HG02884 (cell line): ENCODE data around the gene CLSTN3.

ENCODE experiments used
- ATAC-seq: cut with Tn5 transposase; IDR thresholded peaks from one replicate; pipeline ENCODE4 v1.9.1; 2021; ENCODE audit warnings: mild to moderate bottlenecking, moderate library complexity; ENCODE audit not compliant: unreplicated experiment

The CLSTN3 gene

GRCh38 chr12:7125632-7126227 lies 4.4 kb upstream of the CLSTN3 start:
- ATAC-seq = no peak

DNA sequence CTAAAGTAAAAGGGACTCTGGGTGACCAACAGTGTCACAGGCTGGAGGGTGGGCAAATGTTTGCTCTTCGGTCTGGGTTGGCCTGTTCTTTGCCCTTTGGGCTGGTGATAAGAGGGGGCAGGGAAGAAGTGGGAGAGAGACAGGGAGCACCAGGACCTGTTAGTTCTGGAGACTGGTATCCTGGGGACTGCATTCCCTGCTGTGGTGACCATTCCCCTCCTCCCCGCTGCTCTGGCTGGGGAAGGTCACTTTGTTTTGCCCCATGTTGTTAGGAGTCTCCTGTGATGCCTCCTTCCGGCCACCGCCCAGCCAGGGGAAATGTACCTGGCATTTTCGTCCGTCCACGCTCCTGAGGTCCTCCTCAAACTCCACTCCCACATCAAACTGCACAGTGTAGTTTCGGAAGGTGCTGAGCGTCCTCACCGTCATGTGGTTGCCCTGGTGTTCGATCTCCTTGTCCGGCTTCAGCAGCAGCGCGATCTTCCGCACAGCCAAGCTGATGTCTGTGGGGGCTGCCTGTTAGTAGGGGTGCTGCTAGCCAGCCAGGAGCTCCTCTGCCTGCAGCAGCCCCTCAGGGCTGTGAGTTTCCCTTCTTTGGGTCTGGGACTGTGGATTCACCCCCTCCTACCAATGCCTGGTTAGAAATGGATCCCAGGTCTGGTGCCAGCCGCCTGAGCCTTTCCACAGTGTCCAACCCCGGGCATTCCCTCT lies 2.1 kb upstream of the CLSTN3 start:
- no peak for ATAC-seq

GRCh38 chr12:7128681-7129286 lies 1.4 kb upstream of the CLSTN3 start, which contains the start of gene RBP5:
RBP5 (minus strand) TSS chr12:7128889; CDS start chr12:7128775, 114 bp downstream.
- ATAC-seq = no peak

DNA sequence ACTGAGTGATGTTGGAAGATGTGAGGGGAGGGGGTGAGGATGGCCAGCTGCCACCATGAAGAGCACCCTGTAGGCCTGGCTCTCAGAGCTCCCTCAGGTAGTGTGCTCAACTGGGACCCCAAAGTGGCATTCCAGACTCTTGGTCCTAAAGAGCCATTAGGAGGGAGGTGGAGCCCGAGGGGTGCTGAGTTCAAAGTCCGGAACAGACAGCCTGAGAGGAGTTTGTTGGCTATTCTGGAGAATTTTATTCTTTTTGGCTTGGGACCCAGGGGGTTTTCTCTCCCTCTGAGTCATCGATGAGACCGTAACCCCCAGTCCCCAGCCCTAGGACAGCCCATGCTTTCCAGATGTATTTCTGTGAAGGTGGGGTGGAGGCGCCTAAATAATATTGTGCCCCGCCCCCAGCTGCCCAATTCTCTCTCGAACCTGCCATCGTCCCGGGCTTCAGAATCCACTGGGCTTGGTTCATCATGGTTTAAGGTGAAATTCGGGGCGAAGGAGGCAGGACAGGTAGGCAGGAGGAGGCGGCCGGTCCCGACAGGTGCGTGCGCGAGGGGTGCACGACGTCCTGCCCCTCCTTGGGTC lies 792 bp upstream of the CLSTN3 start:
- no peak for ATAC-seq

DNA sequence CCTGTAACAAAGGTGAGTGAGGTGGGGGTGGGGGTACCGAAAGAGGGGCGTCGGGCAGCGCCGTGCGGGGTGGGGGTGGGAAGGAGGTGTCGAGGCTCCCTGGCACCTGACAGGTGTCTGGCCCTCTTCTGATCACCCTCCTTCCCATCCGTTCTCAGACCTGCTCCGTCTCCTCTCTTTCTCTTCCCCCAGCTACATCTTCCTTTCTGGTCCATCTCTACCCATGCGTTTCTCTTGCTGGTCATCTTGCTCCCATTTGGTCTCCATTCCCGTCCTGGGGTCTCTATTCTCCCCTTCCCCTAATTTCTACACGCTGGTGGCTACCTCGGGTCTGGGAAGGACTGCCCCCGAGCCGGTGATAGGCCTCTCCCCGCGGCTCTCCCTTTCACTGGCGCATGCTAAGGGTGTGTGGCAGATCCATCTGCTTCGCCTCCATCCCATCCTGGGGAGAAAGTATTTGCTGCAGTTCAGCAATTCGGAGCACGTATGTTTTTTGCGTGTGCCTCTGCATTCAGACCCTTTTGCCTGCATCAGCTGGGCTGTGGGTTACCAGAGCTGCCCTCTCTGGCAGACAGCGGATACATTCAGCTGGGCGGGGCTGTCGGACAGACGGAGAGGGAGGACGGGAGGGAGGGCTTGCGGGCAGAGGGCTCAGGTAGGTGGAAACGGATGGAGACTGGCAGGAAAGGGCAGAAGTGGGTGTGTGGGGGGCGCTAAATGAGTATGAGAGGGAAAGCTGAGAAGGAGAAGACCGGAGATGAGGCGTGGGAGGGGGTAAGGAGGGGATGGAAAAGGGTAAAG lies 730 bp downstream of the CLSTN3 start:
- ATAC-seq = peak; percentile 19

- ATAC-seq = no peak
Observed at GRCh38 chr12:7131502-7131866, 1.3 kb downstream of the CLSTN3 start.

DNA sequence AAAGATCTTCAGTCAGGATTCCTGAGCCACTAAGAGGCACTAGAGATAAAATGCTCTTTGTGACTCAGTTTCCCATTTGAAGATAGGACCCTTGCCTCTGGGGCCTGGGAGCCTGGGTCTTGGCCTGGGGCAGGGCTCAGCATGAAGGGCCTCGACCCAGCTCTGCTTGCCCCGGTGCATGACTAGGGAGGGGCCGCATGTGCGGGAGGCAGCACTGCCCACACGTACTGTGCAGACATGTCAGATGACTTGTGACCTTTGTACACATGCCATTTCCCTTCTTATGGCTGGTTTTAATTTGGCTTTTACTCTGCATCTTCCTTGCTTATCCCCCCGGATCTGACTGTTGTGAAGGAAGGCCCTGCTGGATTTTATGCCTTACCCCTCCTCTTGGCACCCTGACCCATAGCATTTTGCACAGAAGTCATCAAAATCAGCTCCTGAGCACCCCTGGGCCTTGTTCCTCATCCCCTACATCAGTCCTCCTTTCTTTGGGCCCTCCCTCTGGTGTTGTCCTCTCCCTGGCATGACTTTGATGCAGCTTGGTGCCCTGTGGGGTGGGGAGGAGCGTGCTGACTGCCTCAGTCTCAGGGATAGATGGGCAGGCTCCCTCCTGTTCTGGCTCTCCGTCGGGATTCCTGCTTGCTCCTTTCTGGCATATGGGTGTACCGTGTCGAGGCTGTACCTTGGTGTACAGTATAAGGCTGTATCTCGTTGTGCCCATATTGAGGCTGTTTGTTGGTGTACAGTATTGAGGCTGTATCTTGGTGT lies 4.4 kb downstream of the CLSTN3 start:
- no peak for ATAC-seq

- ATAC-seq = no peak
Observed at GRCh38 chr12:7136071-7136470, 5.9 kb downstream of the CLSTN3 start.

DNA sequence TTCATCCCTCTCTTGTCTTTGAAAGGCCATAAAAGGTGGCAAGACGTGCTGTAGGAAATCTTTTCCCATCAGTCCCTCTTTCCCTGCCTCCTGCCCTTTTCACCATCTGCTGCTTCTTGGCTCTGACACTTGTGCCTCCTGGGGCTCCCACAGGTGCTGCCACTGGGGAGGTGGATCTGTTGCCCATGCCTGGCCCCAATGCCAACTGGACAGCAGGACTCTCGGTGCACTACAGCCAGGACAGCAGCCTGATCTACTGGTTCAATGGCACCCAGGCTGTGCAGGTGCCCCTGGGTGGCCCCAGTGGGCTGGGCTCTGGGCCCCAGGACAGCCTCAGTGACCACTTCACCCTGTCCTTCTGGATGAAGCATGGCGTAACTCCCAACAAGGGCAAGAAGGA lies 6.5 kb downstream of the CLSTN3 start:
- no peak for ATAC-seq

DNA sequence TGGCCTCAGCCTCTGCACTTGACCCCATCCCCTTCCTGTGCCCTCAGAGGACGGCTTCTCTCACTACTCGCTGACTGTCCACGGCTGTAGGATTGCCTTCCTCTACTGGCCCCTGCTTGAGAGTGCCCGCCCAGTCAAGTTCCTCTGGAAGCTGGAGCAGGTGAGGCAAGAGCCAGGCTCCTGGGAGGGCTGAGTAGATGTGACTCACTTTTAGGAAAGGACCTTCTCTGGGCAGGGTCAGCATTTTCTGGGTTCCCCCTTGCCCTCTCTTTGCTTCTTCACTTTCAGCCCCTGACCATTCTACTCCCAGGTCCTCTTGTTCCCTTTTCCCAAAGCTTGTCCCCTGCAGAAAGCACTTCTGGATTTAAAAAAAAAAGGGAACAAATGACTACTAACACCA lies 7.7 kb downstream of the CLSTN3 start:
- ATAC-seq = no peak

DNA sequence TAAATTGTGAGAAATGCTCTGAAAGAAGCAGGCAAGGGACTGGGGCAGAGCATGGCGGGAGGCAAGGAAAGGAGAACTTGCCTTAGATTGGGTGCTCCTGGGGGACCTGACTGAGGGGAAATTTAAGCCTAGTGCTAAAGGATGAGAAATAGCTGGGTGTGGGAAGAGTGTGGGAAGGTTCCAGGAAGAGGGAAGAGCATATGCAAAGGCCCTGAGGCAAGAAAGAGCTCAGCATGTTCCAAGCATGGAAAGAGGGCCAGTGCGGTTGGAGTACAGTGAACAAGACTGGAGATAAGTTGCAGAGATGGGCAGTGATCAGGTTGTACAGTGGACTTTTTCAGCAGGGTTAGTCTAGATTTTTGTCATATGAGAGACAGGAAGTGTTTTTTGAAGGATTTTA lies 9.0 kb downstream of the CLSTN3 start:
- no peak for ATAC-seq

DNA sequence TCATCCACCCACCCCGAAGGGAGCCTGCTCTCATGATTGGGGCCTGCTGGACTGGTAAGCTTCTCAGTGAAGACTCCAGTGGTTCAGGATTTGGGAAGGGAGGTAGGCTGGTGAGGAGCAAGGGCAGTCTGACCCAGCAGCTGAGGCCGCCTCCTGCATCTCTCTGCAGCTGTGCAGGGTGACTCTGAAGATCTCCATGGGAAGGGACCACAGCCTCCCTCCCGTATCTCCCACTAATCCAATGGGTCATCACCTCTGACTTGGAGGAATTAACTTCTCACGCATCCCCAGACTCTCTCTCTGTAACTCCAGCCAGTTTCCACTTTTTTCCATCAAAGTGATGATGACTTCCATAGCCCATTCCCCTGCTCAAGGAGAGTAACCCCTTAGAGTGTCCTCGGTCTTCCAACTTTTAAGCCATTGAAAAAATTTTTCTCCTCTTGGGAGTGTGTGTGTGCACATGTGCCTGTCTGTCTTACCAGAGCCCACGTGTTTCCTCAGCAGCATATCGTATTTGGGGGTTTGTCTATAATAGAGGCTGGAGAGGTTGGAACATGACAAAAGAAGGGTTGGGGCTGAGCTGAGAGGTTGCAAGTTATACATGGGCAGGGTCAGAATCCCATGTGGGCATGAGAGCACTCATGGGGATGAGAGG lies 11.3 kb downstream of the CLSTN3 start:
- no peak for ATAC-seq

DNA sequence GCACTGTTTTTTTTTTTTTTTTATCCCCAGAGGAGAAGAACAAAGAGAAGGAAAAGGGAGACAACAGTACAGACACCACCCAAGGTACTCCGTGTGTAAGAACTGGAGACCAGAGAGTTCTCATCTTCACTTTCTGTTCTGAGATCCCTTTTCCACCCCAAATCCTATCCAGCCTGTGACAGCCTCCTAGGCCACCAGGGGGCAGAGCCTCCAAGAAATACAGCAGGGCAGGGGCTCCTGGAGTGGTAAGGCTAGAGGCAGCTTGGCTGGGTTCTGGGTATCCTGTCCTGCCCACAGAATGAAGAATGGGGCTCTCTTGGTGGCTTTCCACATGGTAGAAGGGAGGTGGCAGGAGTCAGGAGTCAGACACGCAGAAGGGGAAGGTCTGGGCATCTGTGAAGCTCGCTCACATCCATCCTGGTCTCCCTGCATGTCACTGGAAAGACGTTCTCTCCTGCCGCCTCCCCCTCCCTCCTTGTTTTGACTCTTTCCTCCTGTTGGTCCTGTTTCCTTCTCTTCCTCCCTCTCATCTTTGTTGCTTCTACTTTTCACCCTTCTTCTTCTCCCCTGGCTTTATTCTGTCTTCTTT lies 12.0 kb downstream of the CLSTN3 start:
- no peak for ATAC-seq

GRCh38 chr12:7142809-7143465 lies 12.8 kb downstream of the CLSTN3 start:
- ATAC-seq = no peak

GRCh38 chr12:7143564-7143963 lies 13.4 kb downstream of the CLSTN3 start:
- no peak for ATAC-seq

GRCh38 chr12:7144414-7145120 lies 14.4 kb downstream of the CLSTN3 start:
- no peak for ATAC-seq

DNA sequence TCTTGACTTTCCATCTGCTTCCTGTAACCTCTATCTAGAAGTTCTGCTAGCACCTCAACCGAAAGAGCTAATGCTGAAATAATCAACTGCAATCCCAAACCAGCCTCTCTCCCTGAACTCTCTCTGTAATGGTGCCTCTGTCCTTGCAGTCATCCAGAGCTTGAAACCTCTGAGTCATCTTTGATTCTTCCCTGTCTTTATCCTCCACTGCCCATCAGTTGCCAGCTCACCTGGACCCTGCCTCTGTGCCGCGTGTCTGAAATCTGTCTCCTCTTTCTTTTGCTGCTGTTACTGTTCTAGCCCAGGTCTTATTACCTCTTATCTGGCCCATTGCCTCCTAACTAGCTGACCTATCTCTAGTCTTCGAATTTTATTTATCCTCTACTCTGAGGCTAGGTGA lies 15.5 kb downstream of the CLSTN3 start:
- ATAC-seq = no peak

DNA sequence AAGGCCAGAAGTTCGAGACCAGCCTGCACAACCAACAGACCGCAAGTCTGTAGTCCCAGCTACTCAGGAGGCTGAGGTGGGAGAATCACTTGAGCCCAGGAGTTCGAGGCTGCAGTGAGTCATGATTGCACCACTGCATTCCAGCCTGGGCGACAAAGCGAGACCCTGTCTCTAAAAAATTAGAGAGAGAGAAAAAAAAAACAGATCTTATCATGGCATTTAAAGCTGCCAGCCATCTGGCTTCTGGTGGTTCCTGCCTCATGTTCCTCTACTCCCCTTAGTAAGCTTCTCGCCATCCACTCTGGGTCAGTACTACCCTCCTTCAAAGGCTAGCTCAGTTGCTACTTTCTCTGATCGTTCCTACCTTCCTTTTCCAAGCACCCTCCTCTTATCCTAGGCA lies 16.1 kb downstream of the CLSTN3 start:
- no peak for ATAC-seq
